HG03460 (cell line): ENCODE data around the gene PORCN.

Experiments
- ATAC-seq: cut with Tn5 transposase; IDR thresholded peaks from one replicate; pipeline ENCODE4 v1.9.1; 2021; ENCODE audit not compliant: unreplicated experiment

PORCN gene

GRCh38 chrX:48508400-48509244 lies at the start of gene PORCN:
Gene PORCN (plus strand): TSS chrX:48508992. CDS start chrX:48509821, 829 bp downstream.
- peak; percentile 88 for ATAC-seq

GRCh38 chrX:48459483-48459882 lies 49.3 kb upstream of the PORCN start:
- ATAC-seq, result no peak

- ATAC-seq, result no peak
Measured at GRCh38 chrX:48460031-48460430, 48.8 kb upstream of the PORCN start.

- no peak for ATAC-seq
Measured at GRCh38 chrX:48460606-48461005, 48.2 kb upstream of the PORCN start.

- ATAC-seq, result no peak
Measured at GRCh38 chrX:48461830-48462229, 47.0 kb upstream of the PORCN start.

- no peak for ATAC-seq
Measured at GRCh38 chrX:48465336-48465933, 43.4 kb upstream of the PORCN start.

GRCh38 chrX:48466696-48467095 lies 42.1 kb upstream of the PORCN start:
- ATAC-seq, result no peak

- no peak for ATAC-seq
Measured at GRCh38 chrX:48467281-48467761, 41.5 kb upstream of the PORCN start.

GRCh38 chrX:48468247-48468671 lies 40.5 kb upstream of the PORCN start:
- peak; percentile 56 for ATAC-seq

GRCh38 chrX:48468693-48469691 lies 39.8 kb upstream of the PORCN start:
- ATAC-seq, result peak; percentile 60

- ATAC-seq, result no peak
Measured at GRCh38 chrX:48470110-48470832, 38.5 kb upstream of the PORCN start, which contains the start of gene SLC38A5. Gene SLC38A5 (minus strand): TSS chrX:48470260. CDS start chrX:48467924, 2,336 bp downstream.

GRCh38 chrX:48470833-48471118 lies 38.0 kb upstream of the PORCN start:
- no peak for ATAC-seq

- no peak for ATAC-seq
Measured at GRCh38 chrX:48471504-48471903, 37.3 kb upstream of the PORCN start.

GRCh38 chrX:48472225-48472624 lies 36.6 kb upstream of the PORCN start:
- no peak for ATAC-seq

- no peak for ATAC-seq
Measured at GRCh38 chrX:48472851-48473703, 35.7 kb upstream of the PORCN start.

GRCh38 chrX:48473704-48473990 lies 35.1 kb upstream of the PORCN start:
- ATAC-seq, result no peak

- ATAC-seq, result no peak
Measured at GRCh38 chrX:48474127-48474526, 34.7 kb upstream of the PORCN start.

GRCh38 chrX:48474581-48474980 lies 34.2 kb upstream of the PORCN start:
- ATAC-seq, result no peak

GRCh38 chrX:48475296-48475695 lies 33.5 kb upstream of the PORCN start:
- peak; percentile 13 for ATAC-seq
